ENCODE data around the gene ABCA1.

DNA sequence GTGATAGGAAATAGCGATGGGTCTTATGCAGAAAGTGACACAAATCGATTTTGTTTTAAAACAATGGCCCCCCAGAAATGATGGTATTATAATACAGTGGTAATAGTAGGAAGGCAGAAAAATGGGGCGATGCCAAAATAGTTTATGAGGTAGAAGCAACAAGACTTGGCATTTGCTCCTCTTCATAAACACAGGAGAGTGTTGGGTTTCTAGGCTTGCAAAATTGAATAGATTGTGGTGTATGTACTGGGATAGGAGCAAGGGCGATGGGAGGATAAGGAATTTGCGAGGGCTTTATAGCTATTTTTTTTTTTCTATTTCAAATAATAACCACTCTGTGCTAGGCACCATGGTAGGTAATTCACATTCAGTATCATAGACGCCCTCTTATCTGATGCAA is 49.2 kb upstream of the ABCA1 start:
- TF ChIP-seq, protein P1, sequence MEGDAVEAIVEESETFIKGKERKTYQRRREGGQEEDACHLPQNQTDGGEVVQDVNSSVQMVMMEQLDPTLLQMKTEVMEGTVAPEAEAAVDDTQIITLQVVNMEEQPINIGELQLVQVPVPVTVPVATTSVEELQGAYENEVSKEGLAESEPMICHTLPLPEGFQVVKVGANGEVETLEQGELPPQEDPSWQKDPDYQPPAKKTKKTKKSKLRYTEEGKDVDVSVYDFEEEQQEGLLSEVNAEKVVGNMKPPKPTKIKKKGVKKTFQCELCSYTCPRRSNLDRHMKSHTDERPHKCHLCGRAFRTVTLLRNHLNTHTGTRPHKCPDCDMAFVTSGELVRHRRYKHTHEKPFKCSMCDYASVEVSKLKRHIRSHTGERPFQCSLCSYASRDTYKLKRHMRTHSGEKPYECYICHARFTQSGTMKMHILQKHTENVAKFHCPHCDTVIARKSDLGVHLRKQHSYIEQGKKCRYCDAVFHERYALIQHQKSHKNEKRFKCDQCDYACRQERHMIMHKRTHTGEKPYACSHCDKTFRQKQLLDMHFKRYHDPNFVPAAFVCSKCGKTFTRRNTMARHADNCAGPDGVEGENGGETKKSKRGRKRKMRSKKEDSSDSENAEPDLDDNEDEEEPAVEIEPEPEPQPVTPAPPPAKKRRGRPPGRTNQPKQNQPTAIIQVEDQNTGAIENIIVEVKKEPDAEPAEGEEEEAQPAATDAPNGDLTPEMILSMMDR (conservative IDR thresholded peaks at IDR 0.05; ENCODE audit: low read depth, low read length), result no peak
- TF ChIP-seq EZH2 (IDR thresholded peaks at IDR 0.05; ENCODE audit: low read length, unreplicated experiment) (no peak), EZH2phosphoT487 (IDR thresholded peaks at IDR 0.05; ENCODE audit: borderline replicate concordance, low read length) (no peak)

All from PC-3 (cell line).